Mammary epithelial cell (primary cell): ENCODE results near the gene AFF2.

Experiments
- EZH2 ChIP-seq: IDR thresholded peaks from 2 replicates; pipeline ENCODE4 v1.6.1; 2012; ENCODE audit warnings: low read length, inconsistent platforms, borderline replicate concordance
- TF ChIP-seq, protein P1 (sequence below), 2 donors: IDR thresholded peaks in 1 of 2; conservative IDR thresholded peaks in 1 of 2; 2 replicates each; pipeline ENCODE4 v1.5.1; 2011 to 2012; ENCODE audit warnings: inconsistent platforms in 2 of 2, low read length in 2 of 2, mild to moderate bottlenecking in 2 of 2, control low read depth in 1 of 2, low read depth in 1 of 2; ENCODE audit not compliant: insufficient read depth in 1 of 2; ENCODE audit errors: extremely low read depth in 1 of 2

DNA sequence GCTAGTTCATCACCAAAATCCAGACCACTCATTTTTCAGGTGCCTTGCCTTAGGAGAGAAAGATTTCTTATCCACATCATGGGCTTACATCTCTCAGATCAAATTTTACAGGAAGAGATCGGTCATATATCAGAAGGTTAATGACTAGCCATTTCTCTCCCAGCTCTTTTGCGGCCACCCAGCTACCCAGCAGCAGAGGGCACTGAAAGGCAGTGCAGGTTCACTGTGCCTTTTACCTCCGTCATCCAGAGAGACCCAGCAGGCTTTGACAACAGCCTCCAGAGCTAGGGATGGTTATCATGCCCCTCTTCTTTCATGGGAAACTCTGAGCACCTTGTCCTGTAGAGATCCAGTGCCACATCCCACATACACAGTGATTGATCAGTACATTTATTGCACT, 384.8 kb downstream of the AFF2 start:
- TF ChIP-seq, protein P1, sequence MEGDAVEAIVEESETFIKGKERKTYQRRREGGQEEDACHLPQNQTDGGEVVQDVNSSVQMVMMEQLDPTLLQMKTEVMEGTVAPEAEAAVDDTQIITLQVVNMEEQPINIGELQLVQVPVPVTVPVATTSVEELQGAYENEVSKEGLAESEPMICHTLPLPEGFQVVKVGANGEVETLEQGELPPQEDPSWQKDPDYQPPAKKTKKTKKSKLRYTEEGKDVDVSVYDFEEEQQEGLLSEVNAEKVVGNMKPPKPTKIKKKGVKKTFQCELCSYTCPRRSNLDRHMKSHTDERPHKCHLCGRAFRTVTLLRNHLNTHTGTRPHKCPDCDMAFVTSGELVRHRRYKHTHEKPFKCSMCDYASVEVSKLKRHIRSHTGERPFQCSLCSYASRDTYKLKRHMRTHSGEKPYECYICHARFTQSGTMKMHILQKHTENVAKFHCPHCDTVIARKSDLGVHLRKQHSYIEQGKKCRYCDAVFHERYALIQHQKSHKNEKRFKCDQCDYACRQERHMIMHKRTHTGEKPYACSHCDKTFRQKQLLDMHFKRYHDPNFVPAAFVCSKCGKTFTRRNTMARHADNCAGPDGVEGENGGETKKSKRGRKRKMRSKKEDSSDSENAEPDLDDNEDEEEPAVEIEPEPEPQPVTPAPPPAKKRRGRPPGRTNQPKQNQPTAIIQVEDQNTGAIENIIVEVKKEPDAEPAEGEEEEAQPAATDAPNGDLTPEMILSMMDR (conservative IDR thresholded peaks at IDR 0.05 in 1 of 2, IDR thresholded peaks at IDR 0.05 in 1 of 2; ENCODE audit: extremely low read depth in 1 of 2, insufficient read depth in 1 of 2, low read depth in 1 of 2, low read length in 2 of 2), result peak in 1 of 2 donors; percentile 34
- TF ChIP-seq EZH2, result no peak
